NCI-H510A treated with DMSO at 0.1 percent for 48 hours (cell line): ENCODE measurements around the gene CNPY4.

Experiments used
- DNase-seq: peaks from one replicate; lab custom pipeline; 2025; lab: John Stamatoyannopoulos, UW

CNPY4 gene

DNA sequence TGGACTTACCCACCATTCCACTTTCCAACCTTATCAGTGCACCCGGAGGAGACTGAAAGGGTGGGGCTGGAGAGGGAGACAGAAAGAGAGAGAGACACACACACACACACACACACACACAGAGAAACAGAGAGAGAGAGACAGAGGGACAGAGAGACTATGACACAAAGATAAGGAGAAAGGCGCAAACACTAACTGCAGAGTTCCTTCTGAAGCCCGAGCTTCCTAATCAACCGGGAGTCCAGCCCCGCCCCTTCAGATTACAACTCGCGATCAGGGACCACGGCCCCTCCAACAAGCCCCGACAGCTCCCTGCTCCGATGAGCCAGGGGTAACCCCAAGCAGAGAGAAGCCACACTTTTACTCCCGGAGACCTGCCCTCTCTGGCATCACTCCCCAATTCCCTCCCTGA is 48.5 kb downstream of the CNPY4 start:
- DNase-seq, result no peak

GRCh38 chr7:100169147-100169850 is 49.9 kb downstream of the CNPY4 start:
- no peak for DNase-seq

GRCh38 chr7:100170101-100170897 is 50.9 kb downstream of the CNPY4 start:
- no peak for DNase-seq

- no peak for DNase-seq
These were observed 51.8 kb downstream of the CNPY4 start for GRCh38 chr7:100171087-100171681.

- DNase-seq, result no peak
These were observed 52.4 kb downstream of the CNPY4 start for GRCh38 chr7:100171840-100172239.

DNA sequence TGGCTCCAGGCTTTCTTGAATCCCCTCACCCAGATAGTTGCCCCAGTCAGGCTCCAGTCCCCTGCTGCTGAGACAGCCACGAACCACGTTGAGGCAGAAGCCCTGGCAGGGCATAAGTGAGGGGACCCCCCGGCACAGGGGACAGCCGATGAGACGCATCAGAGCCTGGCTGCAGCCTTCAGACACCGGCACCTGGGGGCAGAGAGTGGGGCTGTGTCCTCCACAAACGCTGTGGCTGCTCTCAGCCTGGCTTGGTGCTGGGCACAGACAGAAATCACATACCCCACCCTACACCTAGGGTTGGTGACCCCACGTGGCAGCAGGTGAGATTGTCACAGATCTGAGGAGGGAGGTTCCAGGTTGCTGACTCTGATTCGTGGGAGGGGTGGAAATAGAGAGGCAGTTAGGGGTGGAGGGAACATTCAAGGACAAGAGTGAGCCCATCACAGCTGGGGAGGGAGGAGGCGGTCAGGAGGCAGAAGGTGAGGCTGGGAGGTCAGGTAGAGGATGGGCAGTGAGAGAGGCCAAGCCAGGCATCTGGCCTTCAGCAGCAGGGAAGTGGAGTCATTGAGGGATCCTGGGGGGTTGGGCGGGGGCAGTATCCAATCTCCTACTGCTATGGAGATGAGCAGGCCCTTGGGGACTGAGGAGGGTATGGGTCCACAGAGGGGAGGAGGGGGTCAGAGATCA is 54.5 kb downstream of the CNPY4 start:
- no peak for DNase-seq

DNA sequence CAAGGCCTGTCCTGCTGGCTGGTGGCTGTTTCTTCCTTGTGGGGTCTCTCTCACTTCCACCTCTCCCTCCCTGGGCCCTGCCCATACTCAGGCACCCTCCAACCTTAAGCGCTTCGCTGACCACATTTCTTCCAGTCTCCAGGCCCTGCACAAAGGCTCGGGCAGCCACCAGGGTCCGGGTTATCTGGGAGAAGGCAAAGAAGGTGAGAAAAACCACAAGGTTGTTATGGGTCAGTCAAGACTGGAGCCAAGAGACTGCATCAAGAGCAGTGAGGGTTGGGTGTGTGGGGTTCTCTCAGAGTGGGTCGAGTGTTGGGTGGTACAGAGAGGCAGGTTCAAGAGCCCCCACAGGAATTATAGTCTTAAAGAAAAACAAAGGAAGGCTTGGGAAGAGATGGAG is 55.1 kb downstream of the CNPY4 start:
- DNase-seq, result no peak
